HG03103 (cell line): Measurements from ENCODE around the gene NOTUM.

ENCODE experiments used
- ATAC-seq: cut with Tn5 transposase; IDR thresholded peaks from one replicate; pipeline ENCODE4 v1.9.1; 2021; ENCODE audit warnings: low read depth; ENCODE audit not compliant: unreplicated experiment

The NOTUM gene

GRCh38 chr17:81912441-81913309, 48.3 kb downstream of the NOTUM start:
- no peak for ATAC-seq

DNA sequence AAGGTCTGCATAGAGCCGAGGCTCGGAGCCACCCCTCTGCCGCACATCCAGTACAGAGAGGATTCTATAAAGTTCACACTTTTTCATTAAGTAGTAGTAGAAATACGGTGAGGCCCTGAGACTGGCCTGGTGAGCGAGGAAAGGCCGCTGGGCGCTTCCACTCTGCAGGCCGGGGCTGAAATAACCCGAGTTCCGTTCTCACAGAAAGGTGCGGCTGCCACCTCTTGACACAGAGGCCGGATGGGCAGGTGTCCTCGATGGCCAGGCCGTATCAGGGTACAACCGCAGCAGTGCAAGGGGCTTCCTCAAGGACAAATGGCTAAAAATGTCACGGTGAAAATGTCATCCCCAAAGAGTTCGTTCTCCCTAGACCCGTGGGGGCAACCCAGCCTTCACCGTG, 49.0 kb downstream of the NOTUM start:
- no peak for ATAC-seq

DNA sequence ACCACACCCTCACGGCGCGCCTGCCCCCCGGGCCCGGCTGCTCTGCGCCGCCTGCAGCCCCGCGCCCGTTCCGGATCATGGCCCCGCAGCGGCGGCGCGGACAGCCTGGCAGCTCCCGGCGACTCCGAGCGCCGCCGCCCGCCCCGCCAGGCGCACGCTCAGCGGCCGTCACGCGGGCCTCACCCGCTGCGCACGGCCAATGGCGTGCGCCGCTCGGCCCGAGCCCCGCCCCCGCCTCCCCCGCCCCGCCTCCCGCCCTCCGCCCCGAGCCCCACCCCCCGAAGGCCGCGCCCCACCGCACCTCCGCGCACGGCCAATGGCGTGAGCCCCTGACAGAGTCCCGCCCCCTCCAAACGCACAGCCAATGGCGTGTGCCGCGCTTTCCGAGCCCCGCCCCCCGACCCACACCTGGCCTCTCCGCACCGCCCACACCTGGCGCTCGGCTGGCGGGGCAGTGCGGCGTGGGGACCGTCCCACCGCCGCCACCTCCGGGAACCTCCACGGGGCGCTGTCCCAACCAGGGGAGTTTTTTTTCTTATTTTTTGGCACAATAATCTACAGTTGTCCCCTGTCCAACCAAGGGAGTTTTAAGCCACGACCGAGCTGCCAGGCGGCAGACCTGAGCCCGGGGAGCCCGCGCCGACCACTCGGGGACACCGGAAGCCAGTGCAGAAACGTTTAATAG, 49.6 kb downstream of the NOTUM start, which contains the start of gene PCYT2:
TSS of gene PCYT2 (minus strand) at position 123 of the 685 bp plus-strand sequence. CDS start at position 79, 44 bp downstream.
- peak; percentile 83 for ATAC-seq

GRCh38 chr17:81910840-81911276, 50.1 kb downstream of the NOTUM start:
- ATAC-seq: no peak

GRCh38 chr17:81909966-81910839, 50.8 kb downstream of the NOTUM start:
- no peak for ATAC-seq

DNA sequence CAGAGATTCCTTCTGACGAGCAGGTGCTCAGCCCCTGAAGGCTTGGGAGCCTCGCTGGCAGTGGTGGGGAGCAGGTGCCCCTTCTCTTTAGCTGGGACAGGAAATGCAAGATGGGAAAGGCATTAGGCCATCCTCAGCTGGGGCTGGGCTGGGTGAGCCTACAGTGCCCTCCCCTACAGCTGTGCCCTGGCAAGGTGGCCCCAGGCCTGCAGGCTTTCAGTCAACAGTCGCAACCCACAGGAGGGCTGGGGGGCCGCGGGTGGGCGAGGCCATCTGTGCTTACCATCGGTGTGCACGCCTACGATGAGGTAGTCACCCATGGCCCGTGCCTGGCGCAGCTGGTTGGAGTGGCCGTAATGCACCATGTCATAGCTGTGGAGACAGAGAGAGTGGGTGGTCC, 51.8 kb downstream of the NOTUM start:
- ATAC-seq: no peak

DNA sequence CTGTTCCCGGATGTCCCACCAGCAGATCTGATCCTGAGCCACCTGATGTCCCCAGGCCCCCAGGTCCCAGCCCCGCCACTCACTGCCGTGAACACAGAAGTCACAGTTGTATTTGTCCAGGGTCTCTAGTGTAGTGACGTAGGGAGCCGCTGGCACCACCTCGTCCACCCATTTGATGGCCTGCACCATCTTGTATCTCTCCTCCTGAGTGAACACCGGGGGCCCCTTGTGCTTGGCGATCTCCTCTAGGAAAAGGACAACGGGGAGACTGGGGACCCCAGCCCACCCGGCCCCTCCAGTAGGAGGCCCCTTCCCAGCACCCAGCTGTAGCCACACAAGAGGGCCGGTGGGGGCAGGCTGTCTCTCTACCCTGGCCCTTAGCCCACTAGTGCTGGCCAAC, 52.2 kb downstream of the NOTUM start:
- ATAC-seq: no peak

DNA sequence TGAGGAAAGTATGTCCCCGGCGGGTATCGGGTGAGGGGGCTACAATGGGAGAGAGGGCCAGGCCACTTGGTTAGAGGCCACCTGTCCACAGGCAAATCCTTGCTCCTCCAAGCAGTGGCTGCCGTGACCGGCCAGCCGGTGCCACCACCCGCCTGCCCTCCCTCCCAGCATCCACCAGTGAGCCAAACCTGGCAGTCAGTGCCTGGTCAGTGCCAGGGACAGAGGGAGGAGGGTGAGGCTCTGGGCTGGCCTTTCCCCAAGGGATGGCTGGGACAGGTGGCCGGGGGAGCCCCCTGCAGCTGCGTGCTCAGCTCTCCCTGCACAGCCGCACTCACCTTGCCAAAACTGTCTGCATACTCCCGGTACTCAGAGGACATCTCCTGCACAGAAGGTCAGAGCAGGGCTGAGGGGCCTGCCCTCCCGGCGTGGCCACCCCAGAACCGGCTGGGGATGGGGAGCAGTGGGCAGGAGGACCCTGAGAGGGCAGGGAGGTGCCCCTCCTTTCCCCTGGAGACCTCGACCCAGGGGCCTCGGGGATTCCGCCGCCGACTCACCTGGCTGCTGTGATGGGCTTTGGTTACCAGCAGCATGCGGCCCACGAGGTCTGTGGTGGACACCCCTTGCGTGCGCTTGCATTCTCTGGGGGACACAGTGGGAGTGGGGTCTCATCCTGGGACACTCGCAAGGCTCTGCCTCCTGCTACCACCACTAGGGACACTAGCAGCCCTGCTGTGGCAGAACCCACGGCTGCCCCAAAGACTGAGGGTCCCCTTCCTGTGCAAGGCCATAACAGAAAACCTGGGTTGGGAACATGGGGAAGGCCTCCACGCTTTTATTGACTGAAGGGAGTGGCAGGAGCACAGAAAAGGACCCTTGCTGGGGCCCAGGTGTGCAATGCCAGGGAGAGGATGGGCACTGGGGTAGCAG, 53.5 kb downstream of the NOTUM start:
- no peak for ATAC-seq

GRCh38 chr17:81906476-81907218, 54.3 kb downstream of the NOTUM start:
- no peak for ATAC-seq

DNA sequence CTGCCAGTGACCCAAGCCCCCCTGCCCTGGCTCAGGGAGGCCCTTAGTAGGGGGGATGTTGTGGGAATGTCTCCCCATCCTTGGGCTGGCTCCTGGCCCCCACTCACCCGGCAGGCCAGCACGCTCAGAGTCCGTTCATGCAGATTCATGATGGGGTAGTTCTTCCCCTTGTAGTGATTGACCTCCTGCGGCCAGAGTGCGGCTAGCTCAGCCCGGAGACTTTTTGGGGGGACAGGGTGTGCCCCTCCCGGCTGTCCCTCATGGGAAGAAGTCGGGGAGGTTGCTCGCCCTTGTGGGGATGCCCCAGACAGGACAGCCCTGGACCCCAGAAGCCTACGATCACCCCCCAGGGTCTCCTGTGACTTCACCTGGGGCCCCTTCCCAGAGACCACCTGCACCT, 55.0 kb downstream of the NOTUM start:
- no peak for ATAC-seq

GRCh38 chr17:81905424-81905875, 55.5 kb downstream of the NOTUM start:
- no peak for ATAC-seq

DNA sequence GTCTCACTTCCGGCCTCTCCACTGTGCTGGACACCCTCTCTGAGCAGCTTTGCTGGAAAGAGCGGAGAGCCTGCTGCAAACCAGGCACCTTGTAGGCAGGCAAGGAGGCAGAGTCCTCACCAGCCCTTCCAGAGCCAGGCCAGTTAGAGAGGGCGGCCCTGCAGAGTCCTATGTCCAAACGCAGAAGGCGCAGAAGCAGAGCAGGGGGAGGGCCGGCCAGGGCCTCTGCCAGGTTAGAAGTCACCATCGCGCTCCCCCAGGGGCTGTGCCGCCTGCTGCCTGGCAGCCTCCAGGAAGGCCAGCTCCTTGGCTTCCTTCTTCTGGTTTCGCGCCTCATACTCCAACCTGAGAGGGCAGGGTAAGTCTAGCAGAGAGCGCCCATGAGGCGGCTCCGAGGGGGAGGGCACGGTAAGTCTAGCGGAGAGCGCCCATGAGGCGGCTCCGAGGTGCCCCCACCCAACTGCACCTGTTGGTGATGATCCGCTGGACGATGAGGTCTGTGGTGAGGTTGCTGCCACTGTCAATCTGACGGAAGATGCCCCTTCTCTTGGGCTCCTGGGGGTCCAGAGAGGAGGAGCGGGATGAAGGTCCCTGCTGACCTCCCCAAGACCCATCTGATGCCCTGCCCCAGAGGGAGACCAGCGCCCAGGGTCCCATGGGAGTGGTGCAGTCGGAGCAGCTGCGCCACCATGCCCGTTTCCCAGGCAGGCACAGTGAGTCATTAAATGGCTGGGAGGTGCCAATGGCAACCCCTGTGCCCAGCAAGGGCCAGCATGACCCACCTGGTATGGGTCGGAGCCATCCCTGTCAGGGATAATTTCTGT, 56.2 kb downstream of the NOTUM start:
- ATAC-seq: no peak

GRCh38 chr17:81903896-81904599, 56.9 kb downstream of the NOTUM start:
- ATAC-seq: no peak

- ATAC-seq: no peak
These were observed 57.6 kb downstream of the NOTUM start for GRCh38 chr17:81903415-81903831.

DNA sequence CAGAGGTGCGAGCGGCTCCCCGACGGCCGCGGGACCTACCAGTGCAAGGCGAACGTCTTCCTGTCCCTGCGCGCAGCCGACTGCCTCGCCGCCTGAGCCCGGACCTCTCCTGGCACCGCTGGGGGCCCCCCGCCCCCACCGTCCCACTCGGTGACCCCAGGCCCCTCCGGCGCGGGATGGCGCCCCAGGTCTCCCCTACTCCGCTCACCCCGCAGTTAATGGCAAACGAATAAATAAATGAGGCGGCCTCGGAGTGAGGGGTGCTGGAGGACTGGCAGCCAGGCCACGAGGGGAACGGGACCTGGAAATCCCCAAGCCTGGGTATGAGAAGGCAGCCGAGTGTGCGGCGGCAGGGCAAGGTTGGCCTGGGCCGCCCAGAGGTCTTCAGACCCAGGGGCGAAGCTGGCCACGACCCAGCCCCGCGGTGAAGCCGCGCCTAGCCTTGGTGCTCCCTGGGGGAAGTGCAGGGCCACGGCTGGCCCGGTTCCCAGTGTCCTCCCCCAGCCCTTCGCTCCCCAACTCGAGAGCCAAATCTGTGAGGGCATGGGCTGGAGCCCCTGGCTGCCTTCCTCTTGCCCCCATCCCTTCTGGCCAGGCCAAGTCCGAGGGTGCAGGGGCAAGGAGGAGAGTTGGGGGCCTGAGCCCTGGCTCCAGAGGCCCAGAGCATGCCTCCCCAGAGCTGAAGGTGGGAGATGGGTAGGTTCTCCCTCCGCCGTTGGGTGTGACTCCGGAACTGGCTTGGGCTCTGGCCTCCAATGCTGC, 58.2 kb downstream of the NOTUM start:
- ATAC-seq: no peak
